Measurements from ENCODE around the gene WWP2. TPM values are rescaled to one million over a fixed set of nuclear protein-coding genes. Genes with fewer than 3 reads are reported as not detected.

Gene WWP2
- total RNA-seq, 2 experiments from 2014 or later, result 41.9 to 43.0 TPM

DNA sequence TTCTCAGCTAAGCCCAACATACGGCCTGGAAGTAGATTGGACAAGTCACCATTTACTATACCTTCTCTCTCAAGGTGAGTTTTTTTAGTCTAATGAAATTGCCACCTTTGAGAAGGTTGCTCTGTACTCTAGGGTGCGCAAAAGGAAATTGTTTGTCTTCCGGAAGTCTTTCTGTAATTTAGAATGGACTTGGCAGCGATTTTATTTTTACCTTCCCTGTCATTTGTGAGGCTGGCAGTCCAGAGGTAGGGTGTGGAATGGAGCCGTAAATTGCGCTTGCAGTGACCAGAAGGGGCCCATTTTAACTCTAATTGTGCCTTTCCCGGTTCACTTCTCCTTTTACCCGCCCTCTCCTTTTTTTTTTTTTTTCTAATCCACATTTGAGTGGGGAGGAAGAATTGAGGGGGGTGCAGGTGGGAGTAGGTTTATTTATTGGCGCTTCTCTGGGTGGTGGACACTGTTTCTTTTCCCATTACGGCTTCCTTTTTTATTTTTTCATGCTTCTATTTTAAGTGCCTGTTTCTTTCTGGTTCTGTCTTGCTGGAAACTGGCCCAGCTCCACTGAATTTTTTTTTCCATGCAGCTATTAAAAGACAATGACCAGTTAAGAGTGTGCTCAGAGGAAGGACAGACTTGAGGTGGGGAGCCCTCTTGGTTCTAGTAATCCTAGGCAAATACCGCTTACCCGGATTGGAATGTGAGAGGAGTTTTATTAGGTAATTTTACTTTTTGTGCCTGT is 99.3 kb downstream of the WWP2 start:
- DNase-seq (no peak), ATAC-seq (ENCODE audit: poor library complexity) (no peak)
- H3K27me3 ChIP-seq (ENCODE audit: control insufficient read depth in 1 of 2, insufficient read depth in 2 of 2, low read length in 2 of 2), result no peaks in the 10 kb centered on the region
- intact Hi-C loops (cut with DNase I, micrococcal nuclease), result no loop called here
- H3K36me3 ChIP-seq (ENCODE audit: insufficient read depth, low read length), result peaks cover 21% of the 10 kb centered on the region
- Mint-ChIP-seq H3K4me3 (no peak overlapping the region), H3K4me1 (ENCODE audit: low read depth) (peaks cover 4% of the 10 kb centered on the region), H3K27ac (no peak overlapping the region), H3K27me3 (no peaks in the 10 kb centered on the region), H3K36me3 (ENCODE audit: low read depth) (peaks cover 54% of the 10 kb centered on the region), H3K9me3 (no peaks in the 10 kb centered on the region)
- H3K4me3 ChIP-seq (ENCODE audit: low read length), result no peak overlapping the region
- POLR2A ChIA-PET, result no interaction called here
- TF ChIP-seq, protein P1, sequence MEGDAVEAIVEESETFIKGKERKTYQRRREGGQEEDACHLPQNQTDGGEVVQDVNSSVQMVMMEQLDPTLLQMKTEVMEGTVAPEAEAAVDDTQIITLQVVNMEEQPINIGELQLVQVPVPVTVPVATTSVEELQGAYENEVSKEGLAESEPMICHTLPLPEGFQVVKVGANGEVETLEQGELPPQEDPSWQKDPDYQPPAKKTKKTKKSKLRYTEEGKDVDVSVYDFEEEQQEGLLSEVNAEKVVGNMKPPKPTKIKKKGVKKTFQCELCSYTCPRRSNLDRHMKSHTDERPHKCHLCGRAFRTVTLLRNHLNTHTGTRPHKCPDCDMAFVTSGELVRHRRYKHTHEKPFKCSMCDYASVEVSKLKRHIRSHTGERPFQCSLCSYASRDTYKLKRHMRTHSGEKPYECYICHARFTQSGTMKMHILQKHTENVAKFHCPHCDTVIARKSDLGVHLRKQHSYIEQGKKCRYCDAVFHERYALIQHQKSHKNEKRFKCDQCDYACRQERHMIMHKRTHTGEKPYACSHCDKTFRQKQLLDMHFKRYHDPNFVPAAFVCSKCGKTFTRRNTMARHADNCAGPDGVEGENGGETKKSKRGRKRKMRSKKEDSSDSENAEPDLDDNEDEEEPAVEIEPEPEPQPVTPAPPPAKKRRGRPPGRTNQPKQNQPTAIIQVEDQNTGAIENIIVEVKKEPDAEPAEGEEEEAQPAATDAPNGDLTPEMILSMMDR (IDR thresholded peaks at IDR 0.05), result no peak
- no peaks in the 10 kb centered on the region for H3K4me1 ChIP-seq (ENCODE audit: insufficient read depth, low read length)
- no peaks in the 10 kb centered on the region for H3K9me3 ChIP-seq (ENCODE audit: control insufficient read depth in 1 of 2, insufficient read depth in 1 of 2, low read length in 2 of 2)
- no peak overlapping the region for H3K27ac ChIP-seq (ENCODE audit: low read depth in 1 of 2, low read length in 2 of 2)
- CTCF ChIA-PET, result no interaction called here

DNA sequence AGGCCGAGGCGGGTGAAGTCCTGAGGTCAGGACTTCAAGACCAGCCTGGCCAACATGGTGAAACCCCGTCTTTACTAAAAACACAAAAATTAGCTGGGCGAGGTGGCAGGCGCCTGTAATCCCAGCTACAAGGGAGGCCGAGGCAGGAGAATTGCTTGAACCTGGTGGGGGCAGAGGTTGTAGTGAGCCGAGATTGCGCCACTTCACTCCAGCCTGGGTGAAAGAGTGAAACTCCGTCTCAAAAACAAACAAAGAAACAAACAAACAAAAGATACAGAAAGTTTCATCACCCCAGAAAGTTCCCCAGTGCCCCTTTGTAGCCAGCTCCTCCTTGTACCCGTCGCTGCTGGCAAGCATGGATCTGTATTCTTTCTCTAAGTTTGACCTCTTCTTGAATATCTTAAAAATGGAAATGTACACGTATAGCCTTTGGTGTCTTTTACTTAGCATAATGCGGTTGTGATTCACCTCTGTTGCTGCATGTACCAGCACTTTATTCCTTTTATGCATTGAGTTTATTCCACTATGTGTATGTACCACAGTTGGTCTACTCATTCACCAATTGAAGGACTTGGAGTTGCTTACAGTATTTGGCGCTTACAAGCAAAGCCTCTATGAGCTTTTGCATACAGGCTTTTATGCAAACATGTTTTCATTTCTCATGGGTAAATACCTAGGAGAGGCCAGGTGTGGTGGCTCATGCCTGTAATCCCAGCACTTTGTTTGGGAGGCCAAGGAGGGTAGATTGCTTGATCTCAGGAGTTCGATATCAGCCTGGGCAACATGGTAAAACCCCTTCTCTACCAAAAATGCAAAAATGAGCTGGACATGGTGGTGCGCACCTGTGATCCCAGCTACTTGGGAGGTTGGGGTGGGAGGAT is 101.5 kb downstream of the WWP2 start:
- Histone ChIP-seq H3K4me1 (ENCODE audit: insufficient read depth, low read length) (no peaks in the 10 kb centered on the region), H3K27ac (ENCODE audit: low read depth in 1 of 2, low read length in 2 of 2) (no peak overlapping the region), H3K9me3 (ENCODE audit: control insufficient read depth in 1 of 2, insufficient read depth in 1 of 2, low read length in 2 of 2) (no peaks in the 10 kb centered on the region), H3K36me3 (ENCODE audit: insufficient read depth, low read length) (peaks cover 15% of the 10 kb centered on the region), H3K4me3 (ENCODE audit: low read length) (no peak overlapping the region), H3K27me3 (ENCODE audit: control insufficient read depth in 1 of 2, insufficient read depth in 2 of 2, low read length in 2 of 2) (no peaks in the 10 kb centered on the region)
- Mint-ChIP-seq H3K27me3 (no peaks in the 10 kb centered on the region), H3K4me1 (ENCODE audit: low read depth) (peaks cover 4% of the 10 kb centered on the region), H3K36me3 (ENCODE audit: low read depth) (peaks cover 40% of the 10 kb centered on the region), H3K9me3 (no peaks in the 10 kb centered on the region), H3K4me3 (no peak overlapping the region), H3K27ac (no peak overlapping the region)
- DNase-seq (no peak), ATAC-seq (ENCODE audit: poor library complexity) (no peak)
- POLR2A ChIA-PET, result no interaction called here
- TF ChIP-seq, protein P1 (IDR thresholded peaks at IDR 0.05), result no peak
- CTCF ChIA-PET, result no interaction called here
- intact Hi-C loops (cut with DNase I, micrococcal nuclease), result no loop called here

DNA sequence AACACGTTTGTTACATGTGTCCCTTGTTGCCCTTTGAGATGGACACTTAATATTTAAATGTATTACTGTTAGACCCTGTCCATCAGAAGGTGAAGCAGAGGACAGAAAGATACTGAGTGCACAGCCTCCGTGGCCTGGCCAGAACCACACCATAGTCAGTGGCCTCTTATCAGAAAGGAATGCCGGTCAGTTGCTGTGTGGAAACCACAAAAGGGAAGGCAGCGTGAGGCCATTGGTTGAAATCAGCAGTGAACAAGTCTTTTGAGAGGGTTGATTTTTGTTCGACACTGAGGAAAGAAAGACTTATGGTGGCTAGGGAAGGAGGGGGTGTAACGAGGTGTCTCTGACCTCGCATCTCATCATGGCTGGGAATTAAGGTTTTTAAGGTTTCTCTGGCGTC is 103.6 kb downstream of the WWP2 start:
- no peaks in the 10 kb centered on the region for H3K9me3 ChIP-seq (ENCODE audit: control insufficient read depth in 1 of 2, insufficient read depth in 1 of 2, low read length in 2 of 2)
- DNase-seq (no peak), ATAC-seq (ENCODE audit: poor library complexity) (no peak)
- peaks cover 36% of the 10 kb centered on the region for H3K36me3 Mint-ChIP-seq (ENCODE audit: low read depth)
- no peak overlapping the region for H3K27ac Mint-ChIP-seq
- H3K27me3 Mint-ChIP-seq, result no peaks in the 10 kb centered on the region
- ChIA-PET CTCF (no interaction called here), POLR2A (no interaction called here)
- H3K9me3 Mint-ChIP-seq, result no peaks in the 10 kb centered on the region
- no peaks in the 10 kb centered on the region for H3K4me1 ChIP-seq (ENCODE audit: insufficient read depth, low read length)
- no peak overlapping the region for H3K4me3 ChIP-seq (ENCODE audit: low read length)
- H3K27ac ChIP-seq (ENCODE audit: low read depth in 1 of 2, low read length in 2 of 2), result no peak overlapping the region
- H3K4me3 Mint-ChIP-seq, result no peak overlapping the region
- no peaks in the 10 kb centered on the region for H3K27me3 ChIP-seq (ENCODE audit: control insufficient read depth in 1 of 2, insufficient read depth in 2 of 2, low read length in 2 of 2)
- H3K4me1 Mint-ChIP-seq (ENCODE audit: low read depth), result no peaks in the 10 kb centered on the region
- intact Hi-C loops (cut with DNase I, micrococcal nuclease), result no loop called here
- H3K36me3 ChIP-seq (ENCODE audit: insufficient read depth, low read length), result peaks cover 3% of the 10 kb centered on the region
- TF ChIP-seq, protein P1 (IDR thresholded peaks at IDR 0.05), result no peak
